ENCODE data around the gene HTR3D.
A peak's percentile ranks its signal among the peaks of the same experiment; 100 is the strongest.
"Not testable (repeated sequence)": the region's sequence is repeated elsewhere in the genome, so short reads cannot be mapped to it uniquely, and the experiment has no call there.

The HTR3D gene

GRCh38 chr3:184031187-184031792 lies at the start of gene HTR3D:
TSS of gene HTR3D (plus strand) at chr3:184031742. CDS start at chr3:184031742, 0 bp downstream.
- Mint-ChIP-seq H3K4me1 (peaks cover 7% of the 10 kb centered on the region), H3K27ac (no peak within 1 kb of the TSS), H3K27me3 (peaks cover 13% of the 10 kb centered on the region), H3K36me3 (no peaks in the 10 kb centered on the region), H3K9me3 (no peaks in the 10 kb centered on the region), H3K4me3 (no peak within 1 kb of the TSS)
- no peak for ATAC-seq

- Mint-ChIP-seq H3K36me3 (peaks cover 53% of the 10 kb centered on the region), H3K27ac (no peak overlapping the region), H3K4me3 (no peak overlapping the region), H3K9me3 (no peaks in the 10 kb centered on the region), H3K27me3 (no peaks in the 10 kb centered on the region), H3K4me1 (no peaks in the 10 kb centered on the region)
- no peak for ATAC-seq
Observed at GRCh38 chr3:183981990-183982644, 49.4 kb upstream of the HTR3D start.

GRCh38 chr3:183984127-183984740 lies 47.3 kb upstream of the HTR3D start:
- Mint-ChIP-seq H3K27ac (no peak overlapping the region), H3K9me3 (no peaks in the 10 kb centered on the region), H3K36me3 (peaks cover 62% of the 10 kb centered on the region)

DNA sequence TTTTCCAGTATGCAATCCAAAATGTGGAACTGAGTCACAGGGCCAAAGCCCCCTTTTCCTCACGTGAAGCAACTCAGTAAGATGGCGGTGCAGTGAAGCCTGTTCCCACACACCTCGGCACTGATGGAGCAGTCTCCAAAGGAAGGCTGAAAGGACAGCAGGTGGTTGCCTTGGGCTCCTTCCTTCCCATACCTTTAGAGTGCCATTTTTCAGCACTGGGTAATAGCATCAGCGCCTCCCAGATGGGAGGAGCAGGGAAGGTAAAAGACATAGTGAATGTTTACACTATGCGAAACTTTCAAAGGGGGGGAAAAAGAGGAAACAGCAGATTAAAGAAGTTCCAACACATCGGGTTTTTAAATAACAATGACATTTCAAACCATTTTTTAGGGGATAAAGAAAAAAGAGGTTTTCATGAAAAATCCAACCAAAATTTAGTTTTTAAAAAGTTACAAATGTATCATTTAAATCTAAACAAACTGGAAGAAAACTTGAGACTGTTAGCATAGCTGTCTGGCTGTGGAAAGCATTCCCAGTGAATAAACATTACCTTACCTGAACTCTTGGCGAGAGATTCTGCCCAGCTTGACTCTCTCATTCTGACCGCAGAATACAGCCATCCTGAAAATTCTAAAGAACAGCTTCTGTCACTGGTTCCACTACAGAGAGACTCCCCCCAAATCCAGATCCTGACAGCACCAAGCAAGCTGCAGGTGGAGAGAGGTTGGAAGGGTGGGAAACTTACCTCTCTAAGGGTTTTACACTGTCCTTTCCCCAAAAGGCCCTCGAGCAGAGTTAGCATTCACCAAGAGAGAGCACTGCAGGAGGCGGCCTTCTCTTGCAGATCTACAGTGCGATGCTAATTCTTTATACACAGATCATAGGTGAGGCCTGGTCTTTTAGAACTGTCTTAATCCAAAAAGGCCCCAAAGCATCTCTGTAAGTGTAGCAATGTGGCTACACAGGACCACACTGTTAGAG lies 46.5 kb upstream of the HTR3D start:
- Mint-ChIP-seq H3K27ac (no peak overlapping the region), H3K36me3 (peaks cover 62% of the 10 kb centered on the region), H3K27me3 (no peaks in the 10 kb centered on the region)

More at GRCh38 chr3:183984127-183984740, 47.3 kb upstream of the HTR3D start:
- H3K4me1 Mint-ChIP-seq, result no peaks in the 10 kb centered on the region
- no peak overlapping the region for H3K4me3 Mint-ChIP-seq
- no peak for ATAC-seq
- no peaks in the 10 kb centered on the region for H3K27me3 Mint-ChIP-seq

GRCh38 chr3:183987000-183987600 lies 44.4 kb upstream of the HTR3D start:
- Mint-ChIP-seq H3K4me3 (no peak overlapping the region), H3K27me3 (no peaks in the 10 kb centered on the region), H3K4me1 (no peaks in the 10 kb centered on the region), H3K36me3 (peaks cover 54% of the 10 kb centered on the region), H3K27ac (no peak overlapping the region), H3K9me3 (no peaks in the 10 kb centered on the region)
- no peak for ATAC-seq

More for the DNA sequence above, 46.5 kb upstream of the HTR3D start:
- H3K4me3 Mint-ChIP-seq, result no peak overlapping the region
- no peaks in the 10 kb centered on the region for H3K9me3 Mint-ChIP-seq
- no peaks in the 10 kb centered on the region for H3K4me1 Mint-ChIP-seq
- ATAC-seq, result no peak

DNA sequence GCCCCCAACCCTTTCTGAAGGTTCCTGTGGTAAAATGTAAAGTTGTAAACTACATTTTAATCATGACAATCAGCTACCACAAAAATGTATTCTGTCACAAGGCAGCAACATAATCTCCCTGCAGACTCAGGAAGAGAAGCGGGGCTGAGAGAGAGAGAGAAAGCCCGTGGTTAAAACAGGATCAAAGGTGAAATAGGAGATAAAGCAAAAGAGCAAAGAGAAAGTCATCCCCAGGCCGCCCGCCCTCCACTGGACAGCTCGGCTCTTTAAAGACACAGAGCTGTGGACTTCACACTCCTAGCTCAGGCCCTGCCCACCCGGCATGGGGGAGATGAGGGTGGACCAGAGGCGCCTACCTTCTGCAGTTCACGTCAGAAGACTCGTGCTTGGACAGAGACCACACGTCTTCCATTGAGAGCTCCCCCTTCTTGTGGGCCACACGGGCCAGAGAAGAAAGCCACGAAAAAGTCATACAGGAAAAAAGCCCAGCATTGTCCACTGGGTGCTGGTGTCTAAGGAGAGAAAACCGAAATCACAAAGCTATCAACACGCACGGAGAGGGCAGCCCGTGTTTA lies 43.2 kb upstream of the HTR3D start:
- Mint-ChIP-seq H3K27ac (no peak overlapping the region), H3K36me3 (peaks cover 42% of the 10 kb centered on the region), H3K27me3 (no peaks in the 10 kb centered on the region), H3K4me3 (no peak overlapping the region), H3K4me1 (no peaks in the 10 kb centered on the region), H3K9me3 (no peaks in the 10 kb centered on the region)
- no peak for ATAC-seq

- ATAC-seq, result no peak
- H3K9me3 Mint-ChIP-seq, result no peaks in the 10 kb centered on the region
- H3K36me3 Mint-ChIP-seq, result peaks cover 25% of the 10 kb centered on the region
- H3K27ac Mint-ChIP-seq, result no peak overlapping the region
- H3K4me1 Mint-ChIP-seq, result no peaks in the 10 kb centered on the region
- H3K27me3 Mint-ChIP-seq, result no peaks in the 10 kb centered on the region
- H3K4me3 Mint-ChIP-seq, result no peak overlapping the region
Observed at GRCh38 chr3:183991403-183991802, 40.1 kb upstream of the HTR3D start.

GRCh38 chr3:184001761-184002160 lies 29.8 kb upstream of the HTR3D start:
- no peaks in the 10 kb centered on the region for H3K27me3 Mint-ChIP-seq
- H3K36me3 Mint-ChIP-seq, result peaks cover 28% of the 10 kb centered on the region
- no peak overlapping the region for H3K27ac Mint-ChIP-seq
- peaks cover 18% of the 10 kb centered on the region for H3K4me1 Mint-ChIP-seq
- no peak overlapping the region for H3K4me3 Mint-ChIP-seq
- no peak for ATAC-seq
- H3K9me3 Mint-ChIP-seq, result no peaks in the 10 kb centered on the region

GRCh38 chr3:184002469-184002868 lies 29.1 kb upstream of the HTR3D start:
- Mint-ChIP-seq H3K27me3 (no peaks in the 10 kb centered on the region), H3K36me3 (peaks cover 28% of the 10 kb centered on the region), H3K4me1 (peaks cover 25% of the 10 kb centered on the region), H3K27ac (no peak overlapping the region), H3K4me3 (no peak overlapping the region), H3K9me3 (no peaks in the 10 kb centered on the region)
- ATAC-seq, result no peak

GRCh38 chr3:184003187-184003967 lies 28.2 kb upstream of the HTR3D start:
- Mint-ChIP-seq H3K4me1 (peaks cover 34% of the 10 kb centered on the region), H3K27ac (no peak overlapping the region), H3K4me3 (no peak overlapping the region), H3K27me3 (no peaks in the 10 kb centered on the region), H3K36me3 (peaks cover 28% of the 10 kb centered on the region), H3K9me3 (no peaks in the 10 kb centered on the region)
- ATAC-seq, result no peak

DNA sequence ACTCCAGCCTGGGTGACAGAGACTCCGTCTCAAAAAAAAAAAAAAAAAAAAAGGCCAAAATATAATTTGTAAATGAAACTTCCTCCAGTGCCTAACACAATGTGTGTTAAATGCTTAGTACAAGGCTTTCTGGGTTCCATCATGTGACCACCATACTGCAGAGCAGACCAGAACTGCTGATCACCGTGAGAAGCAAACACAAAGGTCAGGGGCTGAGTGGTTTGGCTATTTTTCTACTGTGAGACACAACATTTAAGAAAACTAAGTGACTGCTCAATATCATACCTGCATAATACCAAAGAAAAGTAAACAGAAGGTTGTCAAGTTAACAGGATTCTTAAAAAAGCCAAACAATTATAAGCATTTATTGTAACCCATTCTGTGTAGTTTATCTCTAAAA lies 27.1 kb upstream of the HTR3D start:
- Mint-ChIP-seq H3K27me3 (no peaks in the 10 kb centered on the region), H3K36me3 (peaks cover 18% of the 10 kb centered on the region), H3K4me1 (peaks cover 36% of the 10 kb centered on the region), H3K27ac (no peak overlapping the region), H3K9me3 (no peaks in the 10 kb centered on the region), H3K4me3 (no peak overlapping the region)
- no peak for ATAC-seq

GRCh38 chr3:184005941-184006507 lies 25.5 kb upstream of the HTR3D start:
- peak overlapping the region; percentile 86 for H3K27ac Mint-ChIP-seq
- H3K9me3 Mint-ChIP-seq, result no peaks in the 10 kb centered on the region
- H3K4me3 Mint-ChIP-seq, result peak overlapping the region; percentile 71
- no peaks in the 10 kb centered on the region for H3K27me3 Mint-ChIP-seq
- peak; percentile 86 for ATAC-seq
- H3K36me3 Mint-ChIP-seq, result peaks cover 21% of the 10 kb centered on the region
- H3K4me1 Mint-ChIP-seq, result peaks cover 36% of the 10 kb centered on the region

- peak overlapping the region; percentile 27 for H3K4me3 Mint-ChIP-seq
- ATAC-seq, H3K9me3 Mint-ChIP-seq, H3K27me3 Mint-ChIP-seq: not testable (repeated sequence)
- H3K27ac Mint-ChIP-seq, result peak overlapping the region; percentile 86
- peaks cover 36% of the 10 kb centered on the region for H3K4me1 Mint-ChIP-seq
- H3K36me3 Mint-ChIP-seq, result peaks cover 31% of the 10 kb centered on the region
Observed at GRCh38 chr3:184007143-184007813, 24.3 kb upstream of the HTR3D start.
